ENCODE results near the gene APBA2.

Gene APBA2

DNA sequence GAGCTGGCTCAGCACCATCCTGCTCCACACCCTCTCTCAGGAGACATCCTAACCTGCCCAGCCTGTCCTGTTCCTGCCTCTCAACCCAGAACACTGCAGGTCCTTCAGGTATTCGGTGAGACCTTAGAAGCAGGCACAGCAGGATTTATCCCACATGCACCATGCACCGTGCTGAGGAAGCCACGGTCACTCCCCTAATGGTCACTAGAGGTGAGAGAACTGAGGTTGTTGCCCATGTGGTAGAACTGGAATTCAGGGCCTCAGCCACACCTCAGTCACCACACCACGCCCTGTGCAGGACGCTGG, 36.9 kb downstream of the APBA2 start:
- TF ChIP-seq, protein P1, sequence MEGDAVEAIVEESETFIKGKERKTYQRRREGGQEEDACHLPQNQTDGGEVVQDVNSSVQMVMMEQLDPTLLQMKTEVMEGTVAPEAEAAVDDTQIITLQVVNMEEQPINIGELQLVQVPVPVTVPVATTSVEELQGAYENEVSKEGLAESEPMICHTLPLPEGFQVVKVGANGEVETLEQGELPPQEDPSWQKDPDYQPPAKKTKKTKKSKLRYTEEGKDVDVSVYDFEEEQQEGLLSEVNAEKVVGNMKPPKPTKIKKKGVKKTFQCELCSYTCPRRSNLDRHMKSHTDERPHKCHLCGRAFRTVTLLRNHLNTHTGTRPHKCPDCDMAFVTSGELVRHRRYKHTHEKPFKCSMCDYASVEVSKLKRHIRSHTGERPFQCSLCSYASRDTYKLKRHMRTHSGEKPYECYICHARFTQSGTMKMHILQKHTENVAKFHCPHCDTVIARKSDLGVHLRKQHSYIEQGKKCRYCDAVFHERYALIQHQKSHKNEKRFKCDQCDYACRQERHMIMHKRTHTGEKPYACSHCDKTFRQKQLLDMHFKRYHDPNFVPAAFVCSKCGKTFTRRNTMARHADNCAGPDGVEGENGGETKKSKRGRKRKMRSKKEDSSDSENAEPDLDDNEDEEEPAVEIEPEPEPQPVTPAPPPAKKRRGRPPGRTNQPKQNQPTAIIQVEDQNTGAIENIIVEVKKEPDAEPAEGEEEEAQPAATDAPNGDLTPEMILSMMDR (conservative IDR thresholded peaks at IDR 0.05; ENCODE audit: low read length), result no peak
- TF ChIP-seq EZH2phosphoT487 (IDR thresholded peaks at IDR 0.05; ENCODE audit: borderline replicate concordance), result no peak
- Histone ChIP-seq H3K4me3 (ENCODE audit: low read length, poor library complexity, severe bottlenecking) (peak overlapping the region; percentile 61), H3K79me2 (ENCODE audit: insufficient read depth, low read length) (peaks cover 62% of the 10 kb centered on the region; the same call in 1 of the 2 replicates), H3K9me3 (ENCODE audit: insufficient read depth, low read depth, low read length) (no peaks in the 10 kb centered on the region), H3K4me1 (ENCODE audit: insufficient read depth, low read length, poor library complexity, severe bottlenecking) (peaks cover 79% of the 10 kb centered on the region), H3K9me2 (replicated peaks; ENCODE audit: low read depth, low read length) (no peaks in the 10 kb centered on the region), H3K4me2 (ENCODE audit: low read depth, low read length, poor library complexity, severe bottlenecking) (peak overlapping the region; percentile 65), H4K20me1 (ENCODE audit: insufficient read depth, low read length, poor library complexity, severe bottlenecking) (no peaks in the 10 kb centered on the region), H3K9ac (ENCODE audit: low read depth, low read length, poor library complexity, severe bottlenecking) (peak overlapping the region; percentile 71), H3F3A (ENCODE audit: low read depth) (peaks cover 4% of the 10 kb centered on the region; the same call in 1 of the 2 replicates), H3K36me3 (ENCODE audit: insufficient read depth, low read length) (no peaks in the 10 kb centered on the region), H2AFZ (ENCODE audit: low read length) (no peak overlapping the region), H3K27me3 (ENCODE audit: insufficient read depth, low read length, poor library complexity, severe bottlenecking) (no peaks in the 10 kb centered on the region)

DNA sequence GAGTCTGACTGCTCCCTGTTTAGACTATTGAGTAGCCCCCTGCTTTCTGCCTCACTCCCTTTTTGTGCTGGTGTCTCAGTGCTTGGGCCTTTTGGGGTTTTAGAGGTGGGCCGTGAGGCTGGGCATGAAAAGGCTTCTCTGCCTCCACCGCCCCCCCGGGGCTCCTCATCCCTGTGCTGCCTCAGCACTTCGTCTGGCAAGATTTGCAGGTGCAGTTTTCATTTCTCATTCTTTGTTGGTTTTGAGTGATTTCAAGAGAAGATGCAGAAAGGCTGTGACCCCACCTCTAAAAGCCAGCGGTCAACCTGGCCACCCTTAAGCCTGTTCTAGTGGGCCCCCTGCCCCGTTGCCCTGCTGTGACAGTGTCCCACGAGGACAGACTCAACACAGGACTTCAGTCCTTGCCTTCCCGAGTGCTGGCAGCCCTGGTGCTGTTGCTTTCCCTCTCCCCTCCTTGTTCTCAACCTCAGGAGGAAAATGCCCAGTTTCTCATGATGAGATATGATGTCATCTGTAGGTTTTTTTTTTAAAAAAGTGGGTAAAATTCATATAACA, 38.0 kb downstream of the APBA2 start:
- H3K4me1 ChIP-seq (ENCODE audit: insufficient read depth, low read length, poor library complexity, severe bottlenecking), result peaks cover 76% of the 10 kb centered on the region
- H3K27me3 ChIP-seq (ENCODE audit: insufficient read depth, low read length, poor library complexity, severe bottlenecking), result no peaks in the 10 kb centered on the region
- H3K9me2 ChIP-seq (replicated peaks; ENCODE audit: low read depth, low read length), result no peaks in the 10 kb centered on the region
- H3K9me3 ChIP-seq (ENCODE audit: insufficient read depth, low read depth, low read length), result no peaks in the 10 kb centered on the region
- no peaks in the 10 kb centered on the region for H4K20me1 ChIP-seq (ENCODE audit: insufficient read depth, low read length, poor library complexity, severe bottlenecking)
- H3K4me2 ChIP-seq (ENCODE audit: low read depth, low read length, poor library complexity, severe bottlenecking), result peak overlapping the region; percentile 65
- no peaks in the 10 kb centered on the region for H3K36me3 ChIP-seq (ENCODE audit: insufficient read depth, low read length)
- no peak overlapping the region for H2AFZ ChIP-seq (ENCODE audit: low read length)
- TF ChIP-seq EZH2phosphoT487 (IDR thresholded peaks at IDR 0.05; ENCODE audit: borderline replicate concordance), result no peak
- TF ChIP-seq, protein P1 (conservative IDR thresholded peaks at IDR 0.05; ENCODE audit: low read length), result no peak
- peak overlapping the region; percentile 68 for H3K9ac ChIP-seq (ENCODE audit: low read depth, low read length, poor library complexity, severe bottlenecking)
- H3K79me2 ChIP-seq (ENCODE audit: insufficient read depth, low read length), result peaks cover 72% of the 10 kb centered on the region; the same call in 1 of the 2 replicates
- H3F3A ChIP-seq (ENCODE audit: low read depth), result peaks cover 4% of the 10 kb centered on the region; the same call in 1 of the 2 replicates
- H3K4me3 ChIP-seq (ENCODE audit: low read length, poor library complexity, severe bottlenecking), result peak overlapping the region; percentile 59

DNA sequence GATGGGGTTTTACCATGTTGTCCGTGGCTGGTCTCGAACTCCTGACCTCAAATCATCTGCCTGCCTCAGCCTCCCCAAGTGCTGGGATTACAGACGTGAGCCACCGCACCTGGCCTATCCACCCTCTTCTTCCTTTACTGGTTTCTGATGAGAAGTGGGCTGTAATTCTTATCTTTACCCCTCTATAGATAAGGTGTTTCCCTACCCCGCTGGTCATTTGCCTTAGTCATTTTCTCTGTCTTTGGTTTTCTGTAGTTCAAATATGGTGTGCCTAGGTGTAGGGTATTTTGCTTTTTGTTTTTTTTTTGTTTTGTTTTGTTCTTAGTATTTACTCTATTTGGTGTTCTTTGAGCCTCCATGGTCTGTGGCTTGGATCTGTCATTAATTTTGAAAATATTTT, 41.3 kb downstream of the APBA2 start:
- H3K9ac ChIP-seq (ENCODE audit: low read depth, low read length, poor library complexity, severe bottlenecking), result no peak overlapping the region
- TF ChIP-seq EZH2phosphoT487 (IDR thresholded peaks at IDR 0.05; ENCODE audit: borderline replicate concordance), result no peak
- TF ChIP-seq, protein P1 (conservative IDR thresholded peaks at IDR 0.05; ENCODE audit: low read length), result no peak
- no peaks in the 10 kb centered on the region for H3K36me3 ChIP-seq (ENCODE audit: insufficient read depth, low read length)
- H4K20me1 ChIP-seq (ENCODE audit: insufficient read depth, low read length, poor library complexity, severe bottlenecking), result no peaks in the 10 kb centered on the region
- peaks cover 86% of the 10 kb centered on the region; the same call in 1 of the 2 replicates for H3K79me2 ChIP-seq (ENCODE audit: insufficient read depth, low read length)
- H2AFZ ChIP-seq (ENCODE audit: low read length), result no peak overlapping the region
- no peaks in the 10 kb centered on the region for H3K9me3 ChIP-seq (ENCODE audit: insufficient read depth, low read depth, low read length)
- H3K4me1 ChIP-seq (ENCODE audit: insufficient read depth, low read length, poor library complexity, severe bottlenecking), result peaks cover 44% of the 10 kb centered on the region
- H3K4me2 ChIP-seq (ENCODE audit: low read depth, low read length, poor library complexity, severe bottlenecking), result no peak overlapping the region
- H3K4me3 ChIP-seq (ENCODE audit: low read length, poor library complexity, severe bottlenecking), result peak overlapping the region; percentile 10
- no peaks in the 10 kb centered on the region for H3K27me3 ChIP-seq (ENCODE audit: insufficient read depth, low read length, poor library complexity, severe bottlenecking)
- no peaks in the 10 kb centered on the region for H3F3A ChIP-seq (ENCODE audit: low read depth)
- H3K9me2 ChIP-seq (replicated peaks; ENCODE audit: low read depth, low read length), result no peaks in the 10 kb centered on the region
